Measurements from ENCODE around the gene F13B.

F13B gene

DNA sequence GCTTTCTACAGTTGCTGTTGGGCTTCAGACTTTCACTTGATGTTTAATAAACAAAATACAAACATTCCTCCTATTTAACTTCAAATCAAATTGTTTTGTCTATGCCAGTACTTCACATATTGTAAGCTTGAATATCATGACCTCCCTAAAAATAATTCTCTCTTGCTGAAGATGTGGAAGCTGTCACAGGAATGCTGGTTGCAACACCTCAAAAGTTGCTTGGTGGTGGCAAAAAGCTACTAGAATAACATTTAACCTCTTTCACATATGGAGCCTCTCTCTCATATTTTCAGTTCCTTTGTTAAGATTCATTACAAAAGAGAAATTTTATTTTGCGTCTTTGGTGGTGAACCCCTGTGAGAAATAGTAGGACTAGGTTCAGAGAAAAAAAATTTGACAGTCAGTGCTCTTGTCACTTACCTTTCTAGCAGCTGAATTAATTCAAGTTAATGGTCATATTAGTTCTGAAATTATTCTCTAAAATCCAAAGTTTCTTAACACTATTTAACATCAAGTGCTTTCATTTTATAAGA, 25.5 kb upstream of the F13B start:
- Histone ChIP-seq H3K27me3 (ENCODE audit: control insufficient read depth in 2 of 2, insufficient read depth in 2 of 2, low read length in 2 of 2) (no peaks in the 10 kb centered on the region), H3K36me3 (ENCODE audit: control insufficient read depth in 2 of 2, insufficient read depth in 2 of 2, low read length in 2 of 2) (peaks cover 0 to 2% of the 10 kb centered on the region in 2 donors), H3K4me3 (ENCODE audit: low read length in 2 of 2) (no peak overlapping the region), H3K27ac (ENCODE audit: low read depth in 2 of 2, low read length in 2 of 2) (no peak overlapping the region), H3K9me3 (ENCODE audit: control insufficient read depth in 2 of 2, low read length in 2 of 2) (no peaks in the 10 kb centered on the region), H3K4me1 (ENCODE audit: control insufficient read depth in 2 of 2, insufficient read depth in 2 of 2, low read length in 2 of 2) (no peaks in the 10 kb centered on the region), H3K9ac (ENCODE audit: low read depth in 1 of 2, low read length in 2 of 2) (no peak overlapping the region)

DNA sequence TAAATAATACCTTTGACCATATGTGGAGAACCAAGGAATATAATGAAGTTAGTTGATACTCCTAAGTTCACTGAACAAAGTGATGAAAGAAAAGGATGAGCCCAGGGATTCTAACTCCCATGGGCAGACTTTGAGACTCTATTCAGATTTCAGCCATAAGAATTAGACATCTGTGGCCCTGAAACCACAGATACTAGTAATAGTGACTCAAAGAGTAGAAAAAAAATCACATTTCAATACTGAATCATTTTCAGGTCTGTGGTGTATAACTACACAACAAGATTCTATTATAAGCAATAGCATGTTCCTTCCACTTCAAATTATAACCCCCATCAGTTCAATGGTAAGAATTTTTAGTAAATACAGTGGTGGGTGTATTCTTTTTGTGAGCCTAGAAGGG, 16.4 kb upstream of the F13B start:
- no peak overlapping the region for H3K27ac ChIP-seq (ENCODE audit: low read depth in 2 of 2, low read length in 2 of 2)
- no peaks in the 10 kb centered on the region for H3K27me3 ChIP-seq (ENCODE audit: control insufficient read depth in 2 of 2, insufficient read depth in 2 of 2, low read length in 2 of 2)
- H3K36me3 ChIP-seq (ENCODE audit: control insufficient read depth in 2 of 2, insufficient read depth in 2 of 2, low read length in 2 of 2), result peaks cover 6% of the 10 kb centered on the region in 2 donors
- no peaks in the 10 kb centered on the region for H3K4me1 ChIP-seq (ENCODE audit: control insufficient read depth in 2 of 2, insufficient read depth in 2 of 2, low read length in 2 of 2)
- H3K9ac ChIP-seq (ENCODE audit: low read depth in 1 of 2, low read length in 2 of 2), result no peak overlapping the region
- H3K9me3 ChIP-seq (ENCODE audit: control insufficient read depth in 2 of 2, low read length in 2 of 2), result no peaks in the 10 kb centered on the region
- no peak overlapping the region for H3K4me3 ChIP-seq (ENCODE audit: low read length in 2 of 2)

DNA sequence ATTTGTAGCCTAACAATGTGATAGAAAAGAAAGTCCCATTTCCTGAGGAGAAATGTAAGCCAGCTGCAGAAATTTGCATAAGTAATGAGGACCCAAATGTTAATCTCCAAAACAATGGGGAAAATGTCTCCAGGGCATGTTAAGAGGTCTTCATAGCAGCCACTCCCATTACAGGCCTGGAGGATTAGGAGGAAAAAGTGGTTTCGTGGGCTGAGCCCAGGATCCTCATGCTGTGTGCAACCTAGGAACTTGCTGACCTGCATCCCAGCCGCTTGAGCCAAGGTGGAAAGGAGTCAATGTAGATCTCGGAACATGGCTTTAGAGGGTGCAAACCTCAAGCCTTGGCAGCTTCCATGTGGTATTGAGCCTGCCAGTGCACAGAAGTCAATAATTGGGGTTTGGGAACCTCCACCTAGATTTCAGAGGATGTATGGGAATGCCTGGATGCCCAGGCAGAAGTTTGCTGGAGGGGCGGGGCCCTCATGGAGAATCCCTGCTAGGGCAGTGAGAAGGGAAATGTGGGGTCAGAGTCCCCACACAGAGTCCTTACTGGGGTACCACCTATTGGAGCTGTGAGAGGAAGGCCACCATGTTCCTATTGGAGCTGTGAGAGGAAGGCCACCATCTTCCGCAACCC, 14.2 kb upstream of the F13B start:
- Histone ChIP-seq H3K27ac (ENCODE audit: low read depth in 2 of 2, low read length in 2 of 2) (no peak overlapping the region), H3K9ac (ENCODE audit: low read depth in 1 of 2, low read length in 2 of 2) (no peak overlapping the region), H3K4me3 (ENCODE audit: low read length in 2 of 2) (no peak overlapping the region), H3K4me1 (ENCODE audit: control insufficient read depth in 2 of 2, insufficient read depth in 2 of 2, low read length in 2 of 2) (no peaks in the 10 kb centered on the region), H3K36me3 (ENCODE audit: control insufficient read depth in 2 of 2, insufficient read depth in 2 of 2, low read length in 2 of 2) (peaks cover 6% of the 10 kb centered on the region in 2 donors), H3K27me3 (ENCODE audit: control insufficient read depth in 2 of 2, insufficient read depth in 2 of 2, low read length in 2 of 2) (no peaks in the 10 kb centered on the region), H3K9me3 (ENCODE audit: control insufficient read depth in 2 of 2, low read length in 2 of 2) (no peaks in the 10 kb centered on the region)

DNA sequence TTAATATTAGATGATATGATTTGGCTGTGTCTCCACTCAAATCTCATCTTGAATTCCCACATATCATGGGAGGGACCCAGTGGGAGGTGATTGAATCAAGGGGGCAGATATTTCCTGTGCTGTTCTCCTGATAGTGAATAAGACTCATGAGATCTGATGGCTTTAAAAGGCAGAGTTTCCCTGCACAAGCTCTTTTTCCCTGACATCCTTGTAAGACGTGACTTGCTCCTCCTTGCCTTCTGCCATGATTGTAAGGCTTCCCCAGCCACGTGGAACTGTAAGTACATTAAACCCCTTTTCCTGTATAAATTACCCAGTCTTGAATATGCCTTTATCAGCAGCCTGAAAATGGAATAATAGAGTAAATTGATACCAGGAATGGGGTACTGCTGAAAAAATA, 13.3 kb upstream of the F13B start:
- no peaks in the 10 kb centered on the region for H3K9me3 ChIP-seq (ENCODE audit: control insufficient read depth in 2 of 2, low read length in 2 of 2)
- peaks cover 3 to 6% of the 10 kb centered on the region in 2 donors for H3K36me3 ChIP-seq (ENCODE audit: control insufficient read depth in 2 of 2, insufficient read depth in 2 of 2, low read length in 2 of 2)
- no peaks in the 10 kb centered on the region for H3K27me3 ChIP-seq (ENCODE audit: control insufficient read depth in 2 of 2, insufficient read depth in 2 of 2, low read length in 2 of 2)
- no peak overlapping the region for H3K27ac ChIP-seq (ENCODE audit: low read depth in 2 of 2, low read length in 2 of 2)
- H3K4me1 ChIP-seq (ENCODE audit: control insufficient read depth in 2 of 2, insufficient read depth in 2 of 2, low read length in 2 of 2), result no peaks in the 10 kb centered on the region
- H3K9ac ChIP-seq (ENCODE audit: low read depth in 1 of 2, low read length in 2 of 2), result no peak overlapping the region
- H3K4me3 ChIP-seq (ENCODE audit: low read length in 2 of 2), result no peak overlapping the region

DNA sequence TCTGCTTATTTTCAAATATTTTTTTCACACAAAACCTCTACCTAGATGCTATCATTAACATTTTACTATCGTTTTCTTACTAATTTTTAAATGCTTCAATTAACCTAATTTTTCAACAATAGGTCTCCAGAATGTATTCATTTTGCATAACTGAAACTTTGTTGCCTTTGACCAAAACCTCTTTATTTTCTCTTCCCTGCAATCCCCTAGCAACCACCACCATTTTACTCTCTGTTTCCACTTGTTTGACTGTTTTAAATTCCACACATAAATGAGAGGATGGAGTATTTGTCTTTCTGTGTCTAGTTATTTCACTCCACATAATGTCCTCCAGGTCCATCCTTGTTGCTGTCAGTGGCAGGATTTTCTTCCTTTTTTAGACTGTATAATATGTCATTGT, 9.5 kb upstream of the F13B start:
- Histone ChIP-seq H3K4me1 (ENCODE audit: control insufficient read depth in 2 of 2, insufficient read depth in 2 of 2, low read length in 2 of 2) (no peaks in the 10 kb centered on the region), H3K27ac (ENCODE audit: low read depth in 2 of 2, low read length in 2 of 2) (no peak overlapping the region), H3K27me3 (ENCODE audit: control insufficient read depth in 2 of 2, insufficient read depth in 2 of 2, low read length in 2 of 2) (no peaks in the 10 kb centered on the region), H3K9me3 (ENCODE audit: control insufficient read depth in 2 of 2, low read length in 2 of 2) (no peaks in the 10 kb centered on the region), H3K36me3 (ENCODE audit: control insufficient read depth in 2 of 2, insufficient read depth in 2 of 2, low read length in 2 of 2) (no peaks in the 10 kb centered on the region), H3K4me3 (ENCODE audit: low read length in 2 of 2) (no peak overlapping the region), H3K9ac (ENCODE audit: low read depth in 1 of 2, low read length in 2 of 2) (no peak overlapping the region)

DNA sequence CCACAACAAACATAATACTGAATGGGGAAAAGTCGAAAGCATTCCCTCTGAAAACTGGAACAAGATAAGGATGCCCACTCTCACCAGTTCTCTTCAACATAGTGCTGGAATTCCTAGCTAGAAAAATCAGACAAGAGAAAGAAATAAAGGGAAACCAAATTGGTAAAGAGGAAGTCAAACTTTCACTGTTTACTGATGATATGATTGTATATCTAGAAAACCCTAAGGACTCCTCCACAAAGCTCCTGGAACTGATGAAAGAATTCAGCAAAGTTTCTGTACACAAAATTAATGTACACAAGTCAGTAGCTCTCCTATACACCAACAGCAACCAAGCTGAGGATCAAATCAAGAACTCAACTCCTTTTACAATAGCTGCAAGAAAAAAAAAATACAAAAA, 6.9 kb upstream of the F13B start:
- H3K4me3 ChIP-seq (ENCODE audit: low read length in 2 of 2), result no peak overlapping the region
- no peak overlapping the region for H3K9ac ChIP-seq (ENCODE audit: low read depth in 1 of 2, low read length in 2 of 2)
- H3K9me3 ChIP-seq (ENCODE audit: control insufficient read depth in 2 of 2, low read length in 2 of 2), result no peaks in the 10 kb centered on the region
- no peaks in the 10 kb centered on the region for H3K27me3 ChIP-seq (ENCODE audit: control insufficient read depth in 2 of 2, insufficient read depth in 2 of 2, low read length in 2 of 2)
- no peaks in the 10 kb centered on the region for H3K4me1 ChIP-seq (ENCODE audit: control insufficient read depth in 2 of 2, insufficient read depth in 2 of 2, low read length in 2 of 2)
- H3K36me3 ChIP-seq (ENCODE audit: control insufficient read depth in 2 of 2, insufficient read depth in 2 of 2, low read length in 2 of 2), result no peaks in the 10 kb centered on the region
- H3K27ac ChIP-seq (ENCODE audit: low read depth in 2 of 2, low read length in 2 of 2), result no peak overlapping the region

DNA sequence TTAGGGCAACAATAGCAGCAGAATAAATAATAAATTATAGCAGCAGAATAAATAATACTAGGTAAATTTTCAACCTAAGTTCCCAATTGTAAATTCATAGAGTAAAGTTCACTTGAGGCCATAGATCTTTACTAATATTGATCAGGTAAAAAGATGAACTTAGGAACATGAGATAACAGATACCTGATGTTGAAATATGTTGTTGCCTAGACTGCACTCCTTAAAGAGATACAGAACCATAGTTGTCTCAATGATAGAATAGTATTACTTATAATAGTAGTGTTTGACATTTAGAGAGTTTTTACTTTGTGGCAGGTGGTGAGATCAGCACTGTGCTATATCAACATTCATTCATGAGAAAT, 378 bp upstream of the F13B start:
- no peaks in the 10 kb centered on the region for H3K36me3 ChIP-seq (ENCODE audit: control insufficient read depth in 2 of 2, insufficient read depth in 2 of 2, low read length in 2 of 2)
- H3K4me1 ChIP-seq (ENCODE audit: control insufficient read depth in 2 of 2, insufficient read depth in 2 of 2, low read length in 2 of 2), result no peaks in the 10 kb centered on the region
- H3K27ac ChIP-seq (ENCODE audit: low read depth in 2 of 2, low read length in 2 of 2), result no peak overlapping the region
- H3K9ac ChIP-seq (ENCODE audit: low read depth in 1 of 2, low read length in 2 of 2), result no peak overlapping the region
- no peak overlapping the region for H3K4me3 ChIP-seq (ENCODE audit: low read length in 2 of 2)
- H3K27me3 ChIP-seq (ENCODE audit: control insufficient read depth in 2 of 2, insufficient read depth in 2 of 2, low read length in 2 of 2), result no peaks in the 10 kb centered on the region
- H3K9me3 ChIP-seq (ENCODE audit: control insufficient read depth in 2 of 2, low read length in 2 of 2), result no peaks in the 10 kb centered on the region

DNA sequence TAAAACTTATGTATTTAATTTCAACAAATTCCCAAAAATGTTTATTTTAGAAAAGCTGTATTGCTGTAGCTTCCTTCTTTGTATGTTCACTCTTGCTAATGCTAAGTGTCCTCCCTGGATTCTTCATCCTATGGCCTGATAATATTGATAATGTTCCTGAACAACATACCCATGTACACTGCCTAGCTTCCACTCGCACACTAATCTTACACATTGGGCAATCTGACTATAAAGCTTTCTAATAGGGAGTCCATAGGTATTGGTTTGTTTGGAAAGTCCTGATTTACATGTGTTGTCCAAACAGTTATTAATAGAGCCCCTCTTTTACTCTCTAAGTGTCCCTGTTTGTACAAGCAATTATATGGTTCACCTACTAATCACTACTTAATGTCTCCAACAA, 783 bp downstream of the F13B start:
- H3K27ac ChIP-seq (ENCODE audit: low read depth in 2 of 2, low read length in 2 of 2), result no peak overlapping the region
- no peaks in the 10 kb centered on the region for H3K4me1 ChIP-seq (ENCODE audit: control insufficient read depth in 2 of 2, insufficient read depth in 2 of 2, low read length in 2 of 2)
- no peak overlapping the region for H3K9ac ChIP-seq (ENCODE audit: low read depth in 1 of 2, low read length in 2 of 2)
- no peaks in the 10 kb centered on the region for H3K9me3 ChIP-seq (ENCODE audit: control insufficient read depth in 2 of 2, low read length in 2 of 2)
- no peak overlapping the region for H3K4me3 ChIP-seq (ENCODE audit: low read length in 2 of 2)
- no peaks in the 10 kb centered on the region for H3K36me3 ChIP-seq (ENCODE audit: control insufficient read depth in 2 of 2, insufficient read depth in 2 of 2, low read length in 2 of 2)
- no peaks in the 10 kb centered on the region for H3K27me3 ChIP-seq (ENCODE audit: control insufficient read depth in 2 of 2, insufficient read depth in 2 of 2, low read length in 2 of 2)

DNA sequence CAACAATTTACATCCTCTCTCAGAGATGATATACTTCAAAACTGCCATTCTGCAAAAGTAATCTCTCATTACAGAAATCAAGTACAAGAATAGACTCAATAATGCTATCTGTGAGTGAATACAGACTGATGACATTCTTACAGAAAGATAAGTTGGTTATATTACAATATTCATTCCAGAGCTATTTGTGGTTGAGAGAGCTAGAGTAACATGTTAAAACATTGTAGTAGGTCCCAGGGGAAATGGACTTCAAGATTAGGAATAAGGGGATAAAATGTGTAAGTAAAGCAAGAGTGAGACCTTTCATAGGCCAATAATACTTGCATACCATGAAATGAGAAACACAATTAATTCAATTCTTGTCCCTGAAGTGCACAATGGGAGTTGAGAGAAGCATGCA, 1.5 kb downstream of the F13B start:
- Histone ChIP-seq H3K4me1 (ENCODE audit: control insufficient read depth in 2 of 2, insufficient read depth in 2 of 2, low read length in 2 of 2) (no peaks in the 10 kb centered on the region), H3K4me3 (ENCODE audit: low read length in 2 of 2) (no peak overlapping the region), H3K9ac (ENCODE audit: low read depth in 1 of 2, low read length in 2 of 2) (no peak overlapping the region), H3K9me3 (ENCODE audit: control insufficient read depth in 2 of 2, low read length in 2 of 2) (no peaks in the 10 kb centered on the region), H3K27ac (ENCODE audit: low read depth in 2 of 2, low read length in 2 of 2) (no peak overlapping the region), H3K36me3 (ENCODE audit: control insufficient read depth in 2 of 2, insufficient read depth in 2 of 2, low read length in 2 of 2) (no peaks in the 10 kb centered on the region), H3K27me3 (ENCODE audit: control insufficient read depth in 2 of 2, insufficient read depth in 2 of 2, low read length in 2 of 2) (no peaks in the 10 kb centered on the region)

DNA sequence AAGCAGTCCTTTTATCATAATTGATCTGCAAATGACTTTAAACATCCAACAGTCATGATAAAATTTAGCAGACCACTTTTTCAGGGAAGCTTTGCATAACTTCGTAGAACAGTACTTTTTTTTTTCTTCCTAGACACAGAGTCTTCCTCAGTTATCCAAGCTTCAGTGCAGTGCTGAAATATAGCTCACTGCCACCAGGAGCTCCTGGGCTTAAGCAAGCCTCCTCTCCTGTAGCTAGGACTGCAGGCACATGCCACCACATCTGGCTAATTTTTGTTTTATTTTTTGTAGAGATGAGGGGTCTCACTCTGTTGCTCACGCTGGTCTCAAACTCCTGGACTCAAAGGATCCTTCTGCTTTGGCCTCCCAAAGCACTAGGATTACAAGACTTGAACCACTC, 3.8 kb downstream of the F13B start:
- no peak overlapping the region for H3K27ac ChIP-seq (ENCODE audit: low read depth in 2 of 2, low read length in 2 of 2)
- H3K9me3 ChIP-seq (ENCODE audit: control insufficient read depth in 2 of 2, low read length in 2 of 2), result no peaks in the 10 kb centered on the region
- no peak overlapping the region for H3K4me3 ChIP-seq (ENCODE audit: low read length in 2 of 2)
- H3K9ac ChIP-seq (ENCODE audit: low read depth in 1 of 2, low read length in 2 of 2), result no peak overlapping the region
- no peaks in the 10 kb centered on the region for H3K4me1 ChIP-seq (ENCODE audit: control insufficient read depth in 2 of 2, insufficient read depth in 2 of 2, low read length in 2 of 2)
- no peaks in the 10 kb centered on the region for H3K27me3 ChIP-seq (ENCODE audit: control insufficient read depth in 2 of 2, insufficient read depth in 2 of 2, low read length in 2 of 2)
- no peaks in the 10 kb centered on the region for H3K36me3 ChIP-seq (ENCODE audit: control insufficient read depth in 2 of 2, insufficient read depth in 2 of 2, low read length in 2 of 2)

DNA sequence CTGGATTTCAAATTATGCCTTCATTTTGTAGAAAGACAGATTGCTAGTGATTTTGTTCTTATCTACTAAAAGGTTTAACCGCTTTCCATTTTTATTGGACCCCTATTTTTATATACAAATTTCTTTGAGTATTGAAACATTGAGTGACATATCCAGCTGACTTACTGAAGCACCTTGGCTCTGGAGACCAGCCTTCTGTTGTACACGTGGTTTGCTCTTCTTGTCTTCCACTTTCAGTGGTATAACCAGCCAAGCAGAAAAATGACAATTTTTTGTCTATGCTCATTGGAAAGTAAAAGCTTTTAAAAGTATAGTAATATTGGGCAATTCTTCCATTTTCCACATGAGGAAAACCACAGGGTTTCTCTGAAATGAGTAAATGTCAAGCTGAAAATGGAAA, 4.4 kb downstream of the F13B start:
- H3K9me3 ChIP-seq (ENCODE audit: control insufficient read depth in 2 of 2, low read length in 2 of 2), result no peaks in the 10 kb centered on the region

More for the DNA sequence above, 4.4 kb downstream of the F13B start:
- H3K36me3 ChIP-seq (ENCODE audit: control insufficient read depth in 2 of 2, insufficient read depth in 2 of 2, low read length in 2 of 2), result no peaks in the 10 kb centered on the region
- no peak overlapping the region for H3K9ac ChIP-seq (ENCODE audit: low read depth in 1 of 2, low read length in 2 of 2)
- H3K4me3 ChIP-seq (ENCODE audit: low read length in 2 of 2), result no peak overlapping the region
- no peaks in the 10 kb centered on the region for H3K4me1 ChIP-seq (ENCODE audit: control insufficient read depth in 2 of 2, insufficient read depth in 2 of 2, low read length in 2 of 2)
- H3K27ac ChIP-seq (ENCODE audit: low read depth in 2 of 2, low read length in 2 of 2), result no peak overlapping the region
- no peaks in the 10 kb centered on the region for H3K27me3 ChIP-seq (ENCODE audit: control insufficient read depth in 2 of 2, insufficient read depth in 2 of 2, low read length in 2 of 2)

Measured in mucosa of rectum (tissue), 2 donors.